Stimulated activated CD4-positive, alpha-beta T cell treated with anti-CD3 and anti-CD28 coated beads, Interleukin-4, amount 100 ng/mL, for 4 hours (primary cell): ENCODE measurements around the gene PHF21A.
"Not testable (repeated sequence)": the region's sequence is repeated elsewhere in the genome, so short reads cannot be mapped to it uniquely, and the experiment has no call there.

Source experiments
- DNase-seq, 2 experiments: peaks; one replicate each; pipeline ENCODE4 v3.0.0-alpha.2; 2020

Gene PHF21A

DNA sequence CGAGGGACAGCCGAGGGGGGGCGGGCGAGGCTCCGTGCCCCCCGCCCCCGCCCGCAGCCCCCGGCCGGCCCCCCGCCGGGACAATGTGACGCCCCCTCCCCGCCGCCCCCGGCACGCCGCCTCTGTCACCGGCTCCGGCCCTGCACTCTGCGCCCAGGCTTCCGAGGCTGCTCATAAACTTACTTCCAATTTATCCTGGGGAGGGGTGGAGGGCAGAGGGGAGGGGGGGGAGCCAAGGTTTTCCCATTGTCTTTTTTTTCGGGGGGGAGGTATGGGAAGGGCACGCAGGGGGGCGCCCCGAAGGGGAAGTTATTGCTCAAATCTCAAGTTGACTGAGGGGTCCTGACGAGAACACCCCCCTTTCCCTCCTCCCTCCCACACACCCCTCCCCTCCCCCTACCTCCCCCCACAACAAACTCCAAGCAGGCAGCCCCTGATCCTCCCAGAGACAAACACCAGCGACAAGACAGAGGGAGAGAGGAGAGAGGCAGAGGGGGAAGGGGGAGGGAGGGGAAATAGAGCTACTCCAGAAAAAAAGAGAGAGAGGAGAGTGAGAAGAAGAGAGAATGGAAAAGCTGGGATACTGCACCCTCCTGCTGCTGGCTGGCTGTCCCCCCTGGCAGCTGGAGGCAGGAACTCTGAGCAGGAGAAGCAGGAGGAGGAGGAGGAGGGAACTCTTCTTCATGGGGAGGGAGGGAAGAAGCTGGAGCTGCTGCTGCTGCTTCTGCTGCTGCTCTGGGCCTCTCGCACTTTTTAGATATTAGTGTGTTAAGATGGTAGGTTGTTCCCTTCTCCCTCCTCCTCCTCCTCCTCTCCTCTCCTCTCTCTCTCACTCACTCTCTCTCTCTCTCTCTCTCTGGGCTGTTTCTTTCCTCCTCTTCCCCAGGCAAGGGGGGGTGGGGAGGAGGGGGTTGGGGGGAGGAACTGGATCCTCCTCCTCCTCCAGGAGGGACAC, 631 bp downstream of the PHF21A start:
- peak in 1 of 2 experiments; percentile 13 for DNase-seq

DNA sequence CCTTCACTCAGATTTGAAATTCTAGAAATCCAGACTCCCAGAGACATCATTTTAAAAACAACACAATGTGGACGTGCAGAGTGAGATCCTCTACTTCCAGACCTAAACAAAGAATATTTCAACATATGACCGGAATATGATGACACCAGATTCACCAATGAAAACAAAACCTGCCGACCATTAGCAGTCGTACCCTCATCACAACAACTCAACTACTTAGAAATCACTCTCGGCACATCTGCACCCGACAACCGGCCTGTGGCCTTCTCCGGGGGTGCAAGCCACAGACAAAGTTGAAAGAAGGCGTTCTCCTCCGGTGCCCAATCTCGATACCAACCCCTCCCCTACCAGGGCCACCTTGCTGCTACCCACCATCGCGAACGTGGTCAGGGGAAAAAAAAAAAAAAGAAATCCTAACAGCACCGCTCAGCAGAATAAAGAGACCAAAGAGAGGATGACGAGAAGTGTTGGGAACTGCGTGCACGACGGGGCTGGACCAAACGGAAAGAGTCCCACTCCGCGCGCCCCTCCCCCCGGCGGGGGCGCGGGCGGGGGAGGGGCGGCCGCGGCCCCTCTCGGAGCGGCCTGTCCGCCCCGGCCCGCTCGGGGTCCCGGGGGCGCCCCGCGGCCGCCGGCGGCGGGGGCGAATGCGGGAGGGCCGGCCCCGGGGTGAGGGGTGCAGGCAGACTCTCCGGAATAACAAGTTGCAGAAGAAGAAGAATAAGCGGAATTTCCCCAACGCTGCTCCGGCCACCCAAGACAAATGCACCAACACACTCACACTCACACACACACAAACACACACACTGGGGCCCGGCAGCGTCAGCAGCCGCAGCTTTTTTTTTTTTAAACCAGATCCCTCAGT, 1.7 kb downstream of the PHF21A start:
- DNase-seq = peak; percentile 33 to 46

DNA sequence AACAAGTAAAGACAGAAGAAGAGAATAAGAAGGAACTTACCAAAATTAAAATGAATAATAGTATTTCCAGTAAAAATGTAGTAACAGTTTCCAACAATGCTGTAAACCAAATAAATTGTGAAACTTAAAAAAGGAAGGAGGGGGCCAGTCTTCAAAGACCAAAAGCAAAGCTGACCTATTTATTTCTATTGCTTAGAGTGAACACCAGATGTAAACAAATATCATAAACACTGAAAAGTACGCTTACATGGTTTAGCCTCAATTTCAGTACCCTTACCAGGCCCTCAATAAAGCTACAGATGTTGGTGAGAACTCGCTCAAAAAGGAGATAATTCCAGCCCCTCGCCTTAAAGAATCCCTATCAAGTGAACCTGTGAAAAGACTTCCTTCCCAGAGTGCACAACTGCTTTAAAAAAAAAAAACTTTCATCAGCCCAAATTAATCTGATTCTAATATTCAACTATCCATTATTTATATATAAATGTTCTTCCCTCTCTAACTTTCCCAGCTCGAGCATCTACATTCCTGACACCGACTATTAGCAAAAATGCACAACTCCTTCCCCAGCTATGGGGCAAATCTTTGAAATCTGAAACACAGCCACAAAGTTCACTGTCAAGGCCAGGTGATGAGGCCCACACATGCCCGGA, 2.4 kb downstream of the PHF21A start:
- no peak for DNase-seq

DNA sequence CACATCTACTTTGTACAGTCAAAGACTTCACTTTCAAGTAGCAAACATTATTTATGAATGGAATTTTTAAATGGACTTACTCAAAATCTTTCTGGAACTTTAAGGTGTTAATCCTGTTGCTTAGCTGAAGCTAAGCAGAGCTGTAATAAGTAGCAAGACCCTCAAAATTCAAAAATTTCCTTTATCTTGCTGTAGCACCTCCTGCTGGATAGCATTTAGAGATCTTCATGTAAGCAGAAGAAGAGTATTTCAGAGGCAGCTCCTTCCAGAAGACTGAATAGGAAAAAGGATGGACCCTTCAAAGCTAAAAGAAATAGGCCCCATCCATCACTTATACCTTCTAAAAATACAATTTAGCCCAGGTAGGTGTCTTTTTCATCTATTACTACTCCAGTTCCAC, 3.4 kb downstream of the PHF21A start:
- no peak for DNase-seq

DNA sequence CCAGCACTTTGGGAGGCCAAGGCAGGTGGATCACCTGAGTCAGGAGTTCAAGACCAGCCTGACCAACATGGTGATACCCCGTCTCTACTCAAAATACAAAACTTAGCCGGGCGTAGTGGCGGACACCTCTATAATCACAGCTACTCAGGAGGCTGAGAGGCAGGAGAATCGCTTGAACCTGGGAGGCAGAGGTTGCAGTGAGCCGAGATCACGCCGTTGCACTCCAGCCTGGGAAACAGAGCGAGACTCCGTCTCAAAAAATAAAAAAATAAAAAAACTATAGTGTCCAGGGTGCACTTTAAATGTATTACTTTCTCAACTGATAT, 4.6 kb downstream of the PHF21A start:
- DNase-seq = not testable (repeated sequence)

DNA sequence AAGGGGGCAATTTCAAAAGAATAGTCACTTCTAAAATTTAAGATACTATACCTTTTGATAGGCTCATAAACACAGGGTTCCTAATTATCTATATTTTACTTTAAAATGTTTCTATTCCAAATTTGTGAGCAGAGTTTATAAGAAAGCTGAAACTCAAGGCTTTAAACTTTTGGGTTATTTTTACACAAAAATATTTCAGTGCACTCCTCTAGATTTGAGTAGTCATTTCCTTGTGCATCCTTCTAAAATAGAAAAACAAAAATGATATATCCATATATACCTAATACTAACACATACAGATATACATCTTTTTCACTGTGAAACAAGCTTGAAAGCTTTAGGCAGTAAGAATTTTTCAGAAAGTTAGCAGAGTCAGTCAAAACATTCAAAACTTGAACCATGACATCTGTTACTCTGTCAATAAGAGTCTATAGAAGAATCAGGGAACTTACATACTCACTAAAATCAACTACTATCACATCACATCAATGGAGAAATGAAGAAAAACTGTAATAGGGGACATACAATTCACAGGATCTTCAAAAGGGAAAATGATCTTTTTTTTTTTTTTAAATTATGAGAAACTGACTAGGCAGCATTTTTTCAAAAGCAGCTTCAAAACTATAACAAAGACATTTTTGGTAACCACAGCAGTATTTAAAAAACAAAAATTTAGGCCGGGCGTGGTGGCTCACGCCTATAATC, 5.1 kb downstream of the PHF21A start:
- DNase-seq = no peak

DNA sequence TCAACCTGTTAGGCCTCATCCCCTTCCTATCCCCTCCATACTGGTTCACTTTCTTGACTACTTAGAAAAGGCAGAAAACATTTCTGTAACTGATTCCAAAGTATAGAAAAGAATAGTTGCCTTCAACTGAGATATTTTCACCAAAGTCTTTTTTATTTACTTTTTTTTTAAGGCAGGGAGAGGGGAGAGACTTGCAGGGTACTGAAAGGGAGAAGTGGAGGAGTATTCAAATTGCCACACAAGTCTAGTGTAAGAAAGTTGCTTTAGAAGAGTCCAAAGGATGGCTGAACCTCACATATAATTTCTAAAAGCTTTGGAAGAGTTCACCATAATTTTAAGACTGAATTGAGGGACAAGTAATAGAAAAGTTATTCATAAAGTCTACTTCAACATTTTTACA, 6.3 kb downstream of the PHF21A start:
- no peak for DNase-seq

DNA sequence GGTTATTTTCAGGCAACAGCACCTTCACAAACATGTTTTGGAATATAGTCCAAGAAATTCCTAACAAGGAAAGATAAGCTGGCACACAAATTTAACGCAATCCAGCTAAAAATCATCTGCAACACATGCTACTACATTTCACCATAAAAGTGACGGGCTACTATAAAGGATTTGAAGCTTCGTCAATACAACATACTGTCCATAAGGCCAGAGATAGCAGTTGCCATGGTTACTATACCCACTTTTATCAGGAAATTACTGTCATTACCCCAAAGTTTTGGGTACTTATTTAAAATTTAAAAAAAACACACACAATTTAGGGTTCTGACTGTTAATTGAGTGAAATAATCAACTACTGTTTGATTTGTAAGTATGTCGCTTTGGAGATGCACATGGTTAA, 6.9 kb downstream of the PHF21A start:
- DNase-seq = no peak

DNA sequence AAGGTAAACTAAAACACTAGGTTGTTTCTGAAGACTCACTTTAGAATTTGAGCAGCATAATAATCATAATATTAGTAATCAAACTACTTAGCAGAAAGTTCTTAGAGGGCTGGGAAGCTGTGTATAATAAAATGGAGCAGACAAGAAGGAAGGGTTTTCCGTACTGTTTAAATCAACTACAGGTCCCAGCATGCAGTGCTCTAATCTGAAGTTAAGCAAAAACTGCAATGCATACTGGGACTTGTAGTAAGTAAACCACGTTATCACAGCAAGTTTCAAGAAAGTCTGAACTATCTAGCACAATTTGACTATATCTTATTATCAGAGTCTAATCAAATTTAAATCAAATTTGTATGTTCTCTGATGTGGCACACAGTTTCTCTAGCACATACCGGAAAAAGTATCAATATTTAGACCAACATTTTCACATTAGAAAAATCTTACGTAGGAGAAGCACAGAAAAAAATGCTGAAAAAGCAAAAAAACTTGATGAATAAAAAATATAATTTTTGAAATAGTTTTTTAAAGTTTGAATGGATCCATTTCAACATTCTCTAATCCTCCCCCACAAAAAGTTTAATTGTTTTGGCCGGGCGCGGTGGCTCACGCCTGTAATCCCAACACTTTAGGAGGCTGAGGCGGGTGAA, 8.2 kb downstream of the PHF21A start:
- peak in 1 of 2 experiments; percentile 21 for DNase-seq

DNA sequence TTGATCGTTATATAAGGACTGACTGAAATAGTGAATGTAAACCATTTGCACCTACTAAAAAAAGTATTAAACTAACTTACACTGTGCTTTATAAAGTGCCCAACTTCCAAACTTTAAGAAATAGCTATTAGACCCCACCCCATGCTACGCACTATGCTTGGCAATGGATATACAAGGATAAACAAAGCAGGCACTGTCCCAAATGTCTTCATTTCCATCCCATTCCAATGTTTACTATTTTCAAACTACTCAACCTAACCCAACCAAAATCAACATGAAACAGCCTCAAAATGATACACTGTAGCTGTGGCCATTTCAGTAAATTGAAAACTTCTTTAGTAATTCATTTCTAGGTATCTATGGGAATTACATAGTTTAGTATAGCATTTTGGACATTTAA, 12.5 kb downstream of the PHF21A start:
- no peak for DNase-seq

DNA sequence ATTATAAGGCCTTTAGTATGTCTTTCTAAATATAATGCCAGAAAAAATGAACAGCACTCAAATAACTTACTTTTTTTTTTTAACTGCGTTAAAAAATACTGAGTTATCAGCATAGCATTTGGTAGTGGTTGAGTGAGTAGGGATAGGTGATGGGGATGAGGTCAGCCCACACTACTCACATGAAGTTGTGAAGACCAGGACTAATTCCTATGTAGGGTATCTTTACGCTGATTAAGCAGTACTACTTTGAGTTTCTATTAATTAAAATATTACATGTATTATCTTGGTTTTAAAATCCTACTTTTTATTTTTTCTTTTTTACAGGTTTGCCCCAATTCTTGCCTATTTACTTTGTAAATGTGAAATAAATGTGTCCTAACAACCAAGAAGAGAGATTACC, 13.5 kb downstream of the PHF21A start:
- no peak for DNase-seq

DNA sequence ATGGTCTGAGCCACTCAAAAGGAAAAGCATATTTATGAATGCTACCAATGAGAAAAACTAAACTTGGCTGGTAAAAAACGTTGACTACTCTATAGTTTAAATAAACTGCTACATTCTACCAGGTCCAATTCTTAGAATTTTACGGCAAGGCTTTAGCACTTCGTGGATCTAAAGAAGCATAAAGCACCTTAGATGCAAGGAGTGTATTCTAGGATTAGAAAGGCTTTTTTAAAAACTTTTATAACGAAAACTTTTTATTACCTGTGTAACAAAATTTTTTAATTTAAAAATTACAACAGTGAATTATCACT, 13.9 kb downstream of the PHF21A start:
- DNase-seq = no peak

DNA sequence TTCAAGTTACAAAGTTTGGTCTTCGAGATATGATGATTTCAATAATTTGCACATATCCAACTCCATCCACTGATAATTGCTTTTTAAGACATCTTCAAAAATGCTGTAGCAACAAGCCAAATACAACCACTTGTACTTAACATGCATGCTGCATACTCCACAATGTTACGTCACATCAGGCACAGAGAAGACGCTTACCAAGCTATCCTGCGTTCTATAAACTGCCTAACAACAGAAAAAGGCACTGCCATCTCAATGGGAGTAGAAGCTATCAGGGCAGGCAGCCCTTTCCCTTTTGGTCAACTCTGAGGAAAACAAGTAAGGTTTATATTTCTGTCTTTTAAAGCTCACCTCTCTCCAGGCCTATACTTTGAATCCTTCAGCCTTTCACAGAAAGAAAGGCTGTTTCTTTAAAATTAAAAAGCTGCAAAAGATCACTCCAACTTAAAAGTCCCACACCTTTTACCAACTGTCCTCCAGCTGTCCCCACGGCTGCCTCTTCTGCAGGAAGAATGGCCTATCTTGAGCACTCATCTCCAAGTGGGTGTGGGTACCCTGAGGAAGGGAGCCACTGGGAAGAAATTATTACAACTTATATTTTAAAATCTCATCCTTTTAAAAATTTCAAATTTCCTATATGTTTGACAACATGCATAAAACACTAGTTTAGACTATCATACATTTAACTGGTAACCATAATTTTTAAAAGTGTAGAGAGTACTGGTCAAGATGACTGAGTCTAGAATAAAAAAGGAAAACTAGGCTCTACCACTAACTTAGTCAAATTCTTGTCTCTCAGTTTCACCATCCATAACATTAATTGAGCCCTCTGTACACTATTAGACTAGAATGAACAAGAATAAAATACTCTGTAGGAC, 14.5 kb downstream of the PHF21A start:
- no peak for DNase-seq

DNA sequence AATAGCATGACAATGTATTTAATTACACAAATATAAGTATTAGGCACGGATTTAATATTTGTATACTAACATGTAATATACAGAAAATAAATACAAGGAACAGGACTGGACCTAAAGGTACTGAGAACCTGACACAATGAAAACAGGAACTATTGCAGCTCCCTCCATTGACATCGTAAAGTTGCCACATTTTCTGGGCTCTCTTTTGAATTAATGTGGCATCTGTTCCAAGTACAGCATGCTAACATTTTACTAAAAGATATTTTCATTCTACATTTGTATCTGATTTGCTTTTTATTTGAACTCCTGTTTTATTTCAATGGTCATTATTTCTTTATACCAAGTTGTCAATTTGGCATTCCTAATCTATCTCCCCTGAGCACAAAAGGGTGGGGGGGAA, 15.3 kb downstream of the PHF21A start:
- DNase-seq = no peak

DNA sequence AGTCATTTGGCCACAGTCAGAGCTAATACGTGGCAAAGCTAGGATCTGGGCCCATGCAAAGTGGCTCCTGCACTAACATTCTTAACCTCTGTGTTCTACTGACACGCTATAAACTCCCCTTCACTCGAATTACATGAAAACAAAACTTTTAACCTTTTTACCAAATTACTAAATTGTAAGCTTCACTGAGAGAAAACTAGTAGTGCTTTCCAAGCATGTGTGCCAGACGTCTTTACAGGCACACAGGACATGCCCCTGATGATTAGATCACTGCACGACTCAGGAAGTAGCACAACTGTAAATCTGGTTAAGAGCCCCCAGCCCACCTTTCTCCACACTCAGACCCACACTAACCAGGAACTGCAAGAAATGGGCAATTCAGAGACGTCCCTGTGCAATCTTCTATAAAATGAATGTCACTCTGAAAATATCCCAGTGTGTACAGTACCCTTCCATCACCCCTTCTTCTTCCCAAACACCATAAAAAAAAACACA, 16.1 kb downstream of the PHF21A start:
- no peak for DNase-seq

DNA sequence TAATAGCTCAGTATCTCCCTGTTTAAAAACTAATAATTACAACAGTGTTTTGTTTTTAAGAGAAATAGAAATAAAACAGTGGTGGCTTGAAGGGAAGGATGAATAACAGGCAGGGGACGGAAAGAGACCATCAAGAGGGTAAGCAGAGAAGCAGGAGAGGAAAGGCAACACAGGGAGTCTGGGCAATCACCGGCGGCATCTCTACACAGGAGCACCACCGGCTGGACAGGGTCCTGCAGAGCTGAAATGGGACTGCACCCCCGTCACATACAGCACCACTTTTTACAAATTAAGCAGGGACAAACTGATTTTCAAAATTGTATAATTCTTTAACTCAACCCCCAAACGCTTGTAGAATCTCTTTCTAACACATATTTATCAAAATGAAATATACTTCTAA, 18.4 kb downstream of the PHF21A start:
- DNase-seq = no peak

DNA sequence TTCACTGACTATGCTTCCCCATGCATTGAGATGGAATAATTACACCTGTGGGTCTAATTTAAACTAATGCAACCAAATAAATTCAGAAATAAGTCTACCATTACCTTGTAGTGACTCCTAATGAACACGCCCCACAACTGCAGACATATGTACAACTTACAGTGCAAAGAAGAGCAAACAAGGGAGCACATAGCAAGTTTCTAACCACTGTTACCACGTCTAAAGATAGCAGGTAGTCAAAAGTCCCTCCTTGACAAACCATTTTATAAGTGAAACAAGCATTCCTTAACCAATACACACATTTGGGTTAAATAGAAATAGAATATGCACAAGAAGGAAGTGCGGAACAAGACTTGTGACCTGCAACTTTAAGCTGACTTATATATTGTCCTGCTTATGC, 20.6 kb downstream of the PHF21A start:
- DNase-seq = no peak

DNA sequence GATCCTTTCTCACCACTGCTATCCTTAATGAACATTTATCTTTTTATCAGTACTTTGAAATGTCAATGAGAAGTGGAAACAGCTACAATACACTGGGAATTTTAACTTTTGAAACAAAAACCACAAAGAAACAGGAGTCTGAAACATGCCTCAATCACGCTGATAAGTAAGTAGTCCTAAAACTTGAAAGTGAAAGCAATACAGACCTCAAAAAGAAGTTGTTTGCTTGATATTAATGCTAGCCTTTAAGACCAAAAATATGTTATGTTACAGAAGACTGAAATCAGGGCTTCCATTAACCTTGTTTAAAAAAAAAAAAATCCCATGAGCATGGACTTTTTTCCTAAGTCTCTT, 21.3 kb downstream of the PHF21A start:
- no peak for DNase-seq

DNA sequence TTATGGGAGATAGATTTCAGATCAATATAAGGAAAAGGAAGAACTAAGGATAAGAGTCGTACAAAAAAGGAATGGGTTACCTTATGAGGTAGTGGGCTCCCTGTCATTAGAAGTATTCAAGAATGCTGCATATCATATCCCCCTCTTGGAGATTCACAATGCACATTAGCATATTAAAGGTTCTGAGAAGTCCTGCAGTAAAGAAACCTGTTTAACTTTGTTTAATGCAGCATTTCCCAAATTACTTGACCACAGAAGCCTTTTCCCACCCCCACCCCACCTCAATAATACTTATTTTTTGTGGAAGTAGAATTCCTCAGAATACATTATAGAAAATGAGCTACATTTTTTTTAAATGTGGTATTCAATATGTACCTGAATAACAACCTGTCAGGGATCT, 30.9 kb downstream of the PHF21A start:
- no peak for DNase-seq

DNA sequence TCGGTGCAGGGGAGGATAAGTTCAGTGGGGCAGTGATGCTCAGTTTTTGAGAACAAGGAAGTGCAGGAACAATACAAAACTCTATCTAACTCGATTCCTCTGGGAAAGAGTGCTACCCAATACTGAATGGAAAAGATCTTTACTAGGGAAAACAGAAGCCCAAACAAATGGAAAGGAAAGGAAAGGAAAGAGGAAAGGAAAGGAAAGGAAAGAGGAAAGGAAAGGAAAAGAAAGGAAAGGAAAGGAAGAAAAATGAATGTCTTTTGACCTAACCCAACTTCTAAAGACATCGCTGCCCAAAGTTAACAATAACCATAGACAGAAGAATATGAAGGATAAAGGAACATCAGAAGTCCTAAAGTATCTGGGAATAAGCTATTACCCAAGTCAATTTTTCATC, 41.6 kb downstream of the PHF21A start:
- DNase-seq = no peak

DNA sequence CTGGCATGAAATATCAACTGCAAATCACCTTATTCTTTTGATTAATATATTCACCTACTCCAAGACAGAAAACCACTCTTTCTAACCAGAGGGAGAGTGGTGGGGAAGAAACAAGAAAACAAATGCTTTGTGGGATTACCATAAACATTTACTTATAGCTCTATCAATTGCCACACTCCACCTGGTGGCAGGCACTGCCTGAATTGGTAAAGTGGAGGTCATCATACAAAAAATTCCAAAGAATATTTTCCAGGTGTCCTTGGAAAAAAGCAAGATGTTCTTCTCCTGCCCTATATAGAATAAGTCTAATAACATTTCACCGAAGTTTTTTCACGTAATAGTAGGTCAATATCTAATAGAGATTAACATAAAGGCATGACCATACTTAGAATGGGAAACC, 45.3 kb downstream of the PHF21A start:
- DNase-seq = no peak
